A172 (cell line): ENCODE measurements around the gene FAM237B. TPM values are rescaled to one million over a fixed set of nuclear protein-coding genes. Genes with fewer than 3 reads are reported as not detected.

Source experiments
- DNase-seq: peaks from one replicate; pipeline ENCODE4 v3.0.0-alpha.2; 2015; ENCODE audit warnings: low spot score
- total RNA-seq: library from RNA; depleted of rRNA; stranded (reverse); fragments of >200 nt; shearing (Covaris generic); gene quantifications from 2 replicates; pipeline ENCODE4 v1.2.3, GENCODE V29; 2014; rRNA removed

The FAM237B gene
- total RNA-seq, 1 experiment from 2014 or later: not detected

- DNase-seq: no peak
These were observed 30.6 kb downstream of the FAM237B start for GRCh38 chr7:90290244-90291113.

GRCh38 chr7:90288154-90288553 is 33.0 kb downstream of the FAM237B start:
- no peak for DNase-seq

GRCh38 chr7:90276033-90276728 is 44.9 kb downstream of the FAM237B start:
- DNase-seq: no peak

GRCh38 chr7:90274161-90274560 is 46.9 kb downstream of the FAM237B start:
- DNase-seq: no peak

- no peak for DNase-seq
These were observed 48.9 kb downstream of the FAM237B start for GRCh38 chr7:90272242-90272641.

- peak; percentile 36 for DNase-seq
These were observed 49.4 kb downstream of the FAM237B start for GRCh38 chr7:90271753-90272152.

GRCh38 chr7:90270431-90271178 is 50.5 kb downstream of the FAM237B start:
- no peak for DNase-seq

GRCh38 chr7:90269163-90269562 is 51.9 kb downstream of the FAM237B start:
- DNase-seq: no peak

GRCh38 chr7:90267263-90267858 is 53.7 kb downstream of the FAM237B start:
- no peak for DNase-seq

GRCh38 chr7:90266808-90267207 is 54.3 kb downstream of the FAM237B start:
- DNase-seq: no peak

Other genes starting within 250 kb of the FAM237B start
- 0.83 and 1.5 TPM in 2 replicates for gene STEAP1, start 166.8 kb downstream of the FAM237B start, total RNA-seq
- 2.5 and 18.5 TPM in 2 replicates for gene STEAP2, start 109.6 kb downstream of the FAM237B start, total RNA-seq
- gene CFAP69, start 76.1 kb downstream of the FAM237B start, total RNA-seq: 2.1 and 5.1 TPM in 2 replicates
- gene GTPBP10, start 25.4 kb upstream of the FAM237B start, total RNA-seq: 15.9 and 17.1 TPM in 2 replicates
- gene CLDN12, start 82.2 kb upstream of the FAM237B start, total RNA-seq: 33.7 and 35.8 TPM in 2 replicates
- gene PTTG1IP2, start 148.3 kb upstream of the FAM237B start, total RNA-seq: not detected in 2 replicates